GM19438 (cell line): ENCODE data around the gene RAB8B.
"Not testable (repeated sequence)": the region's sequence is repeated elsewhere in the genome, so short reads cannot be mapped to it uniquely, and the experiment has no call there.

Experiments used
- ATAC-seq: cut with Tn5 transposase; IDR thresholded peaks from one replicate; pipeline ENCODE4 v1.9.1; 2021; ENCODE audit warnings: low read depth; ENCODE audit not compliant: unreplicated experiment

RAB8B gene

GRCh38 chr15:63233667-63234423 is 44.4 kb downstream of the RAB8B start:
- no peak for ATAC-seq

- ATAC-seq = no peak
Observed at GRCh38 chr15:63234451-63234870, 45.1 kb downstream of the RAB8B start.

- no peak for ATAC-seq
Observed at GRCh38 chr15:63236272-63236671, 46.9 kb downstream of the RAB8B start.

- not testable (repeated sequence) for ATAC-seq
Observed at GRCh38 chr15:63237086-63237485, 47.7 kb downstream of the RAB8B start.

- no peak for ATAC-seq
Observed at GRCh38 chr15:63238171-63238570, 48.8 kb downstream of the RAB8B start.

GRCh38 chr15:63238796-63239195 is 49.4 kb downstream of the RAB8B start:
- no peak for ATAC-seq

- no peak for ATAC-seq
Observed at GRCh38 chr15:63240109-63240508, 50.7 kb downstream of the RAB8B start.

- no peak for ATAC-seq
Observed at GRCh38 chr15:63241316-63241715, 51.9 kb downstream of the RAB8B start.

GRCh38 chr15:63243101-63243500 is 53.7 kb downstream of the RAB8B start:
- ATAC-seq = no peak

GRCh38 chr15:63243776-63244175 is 54.4 kb downstream of the RAB8B start:
- no peak for ATAC-seq

GRCh38 chr15:63244399-63244798 is 55.0 kb downstream of the RAB8B start:
- ATAC-seq = no peak

GRCh38 chr15:63244976-63245645 is 55.7 kb downstream of the RAB8B start:
- ATAC-seq = no peak

GRCh38 chr15:63246691-63247469 is 57.5 kb downstream of the RAB8B start:
- no peak for ATAC-seq

- ATAC-seq = no peak
Observed at GRCh38 chr15:63250312-63250965, 61.0 kb downstream of the RAB8B start.

GRCh38 chr15:63251701-63252100 is 62.3 kb downstream of the RAB8B start:
- ATAC-seq = no peak

GRCh38 chr15:63252292-63252691 is 62.9 kb downstream of the RAB8B start:
- no peak for ATAC-seq

GRCh38 chr15:63254991-63255390 is 65.6 kb downstream of the RAB8B start:
- no peak for ATAC-seq

- no peak for ATAC-seq
Observed at GRCh38 chr15:63255489-63255990, 66.1 kb downstream of the RAB8B start.

- no peak for ATAC-seq
Observed at GRCh38 chr15:63256433-63257274, 67.2 kb downstream of the RAB8B start.

- no peak for ATAC-seq
Observed at GRCh38 chr15:63258658-63259057, 69.3 kb downstream of the RAB8B start.
